ENCODE data around the gene ACTN2.

The ACTN2 gene

GRCh38 chr1:236808564-236809130 is 122.3 kb downstream of the ACTN2 start:
- no peak for TF ChIP-seq ZNF70 (CRISPR knock-in tag; IDR thresholded peaks at IDR 0.05)
- no peak for TF ChIP-seq TOX (CRISPR knock-in tag; IDR thresholded peaks at IDR 0.05; ENCODE audit: borderline replicate concordance)
- no peak for TF ChIP-seq ISL1 (CRISPR knock-in tag; IDR thresholded peaks at IDR 0.05)
- TF ChIP-seq ARNTL (CRISPR knock-in tag; IDR thresholded peaks at IDR 0.05; ENCODE audit: borderline replicate concordance, low read depth) = no peak
- no peak for TF ChIP-seq CSRNP3 (CRISPR knock-in tag; IDR thresholded peaks at IDR 0.05)
- TF ChIP-seq ZNF565 (CRISPR knock-in tag; conservative IDR thresholded peaks at IDR 0.05; ENCODE audit: low read depth) = no peak
- no peak for ATAC-seq

GRCh38 chr1:236809148-236809547 is 122.8 kb downstream of the ACTN2 start:
- no peak for ATAC-seq

GRCh38 chr1:236810018-236810417 is 123.7 kb downstream of the ACTN2 start:
- no peak for ATAC-seq

More at GRCh38 chr1:236809148-236809547, 122.8 kb downstream of the ACTN2 start:
- TF ChIP-seq PPARA (CRISPR knock-in tag; IDR thresholded peaks at IDR 0.05; ENCODE audit: borderline replicate concordance) = no peak
- no peak for TF ChIP-seq SNAI2 (CRISPR knock-in tag; IDR thresholded peaks at IDR 0.05)
- TF ChIP-seq CSRNP3 (CRISPR knock-in tag; IDR thresholded peaks at IDR 0.05) = no peak
- no peak for TF ChIP-seq TOX (CRISPR knock-in tag; IDR thresholded peaks at IDR 0.05; ENCODE audit: borderline replicate concordance)
- no peak for TF ChIP-seq TSHZ2 (CRISPR knock-in tag; IDR thresholded peaks at IDR 0.05)

GRCh38 chr1:236812334-236813030 is 126.2 kb downstream of the ACTN2 start:
- TF ChIP-seq TCF4 (CRISPR knock-in tag; IDR thresholded peaks at IDR 0.05; ENCODE audit: borderline replicate concordance) = no peak
- no peak for TF ChIP-seq ZNF70 (CRISPR knock-in tag; IDR thresholded peaks at IDR 0.05)
- TF ChIP-seq CSRNP3 (CRISPR knock-in tag; IDR thresholded peaks at IDR 0.05) = no peak
- no peak for TF ChIP-seq POU6F1 (CRISPR knock-in tag; IDR thresholded peaks at IDR 0.05; ENCODE audit: borderline replicate concordance, low read depth)
- no peak for TF ChIP-seq PPARA (CRISPR knock-in tag; IDR thresholded peaks at IDR 0.05; ENCODE audit: borderline replicate concordance)
- TF ChIP-seq TOX (CRISPR knock-in tag; IDR thresholded peaks at IDR 0.05; ENCODE audit: borderline replicate concordance) = no peak
- TF ChIP-seq CREB5 (CRISPR knock-in tag; IDR thresholded peaks at IDR 0.05; ENCODE audit: low read depth) = no peak
- no peak for TF ChIP-seq RARB (CRISPR knock-in tag; IDR thresholded peaks at IDR 0.05)
- TF ChIP-seq ZNF565 (CRISPR knock-in tag; conservative IDR thresholded peaks at IDR 0.05; ENCODE audit: low read depth) = no peak
- TF ChIP-seq ZFP30 (CRISPR knock-in tag; IDR thresholded peaks at IDR 0.05) = no peak
- no peak for TF ChIP-seq BACH2 (CRISPR knock-in tag; IDR thresholded peaks at IDR 0.05; ENCODE audit: borderline replicate concordance)
- no peak for TF ChIP-seq ZFP3 (CRISPR knock-in tag; IDR thresholded peaks at IDR 0.05)
- TF ChIP-seq GLIS3 (CRISPR knock-in tag; IDR thresholded peaks at IDR 0.05) = no peak
- TF ChIP-seq PATZ1 (CRISPR knock-in tag; IDR thresholded peaks at IDR 0.05; ENCODE audit: borderline replicate concordance) = no peak
- no peak for TF ChIP-seq SNAI2 (CRISPR knock-in tag; IDR thresholded peaks at IDR 0.05)
- TF ChIP-seq CSDC2 (CRISPR knock-in tag; IDR thresholded peaks at IDR 0.05) = no peak
- TF ChIP-seq ZC3H10 (CRISPR knock-in tag; IDR thresholded peaks at IDR 0.05) = no peak
- TF ChIP-seq ARNTL (CRISPR knock-in tag; IDR thresholded peaks at IDR 0.05; ENCODE audit: borderline replicate concordance, low read depth) = no peak
- TF ChIP-seq ISL1 (CRISPR knock-in tag; IDR thresholded peaks at IDR 0.05) = no peak
- no peak for ATAC-seq

More at GRCh38 chr1:236810018-236810417, 123.7 kb downstream of the ACTN2 start:
- TF ChIP-seq ZC3H10 (CRISPR knock-in tag; IDR thresholded peaks at IDR 0.05) (no peak), BACH2 (CRISPR knock-in tag; IDR thresholded peaks at IDR 0.05; ENCODE audit: borderline replicate concordance) (no peak), ZFP3 (CRISPR knock-in tag; IDR thresholded peaks at IDR 0.05) (no peak)
